NCI-H69 (cell line): ENCODE data around the gene MRPL34.
A peak's percentile ranks its signal among the peaks of the same experiment; 100 is the strongest.

ENCODE experiments used
- DNase-seq: peaks from one replicate; lab custom pipeline; 2025; lab: John Stamatoyannopoulos, UW

MRPL34 gene

GRCh38 chr19:17309965-17310461 is 4.3 kb downstream of the MRPL34 start:
- no peak for DNase-seq

- no peak for DNase-seq
Observed at GRCh38 chr19:17311455-17312188, 6.0 kb downstream of the MRPL34 start.

GRCh38 chr19:17312189-17313113 is 6.8 kb downstream of the MRPL34 start:
- no peak for DNase-seq

GRCh38 chr19:17314007-17314593 is 8.4 kb downstream of the MRPL34 start:
- no peak for DNase-seq

- no peak for DNase-seq
Observed at GRCh38 chr19:17318966-17319365, 13.3 kb downstream of the MRPL34 start.

GRCh38 chr19:17319473-17320238 is 14.0 kb downstream of the MRPL34 start:
- no peak for DNase-seq

GRCh38 chr19:17320435-17320834 is 14.8 kb downstream of the MRPL34 start:
- DNase-seq: no peak

- DNase-seq: no peak
Observed at GRCh38 chr19:17321655-17322489, 16.2 kb downstream of the MRPL34 start.

- DNase-seq: no peak
Observed at GRCh38 chr19:17322854-17323253, 17.2 kb downstream of the MRPL34 start.

- DNase-seq: no peak
Observed at GRCh38 chr19:17323300-17323963, 17.8 kb downstream of the MRPL34 start.

- DNase-seq: no peak
Observed at GRCh38 chr19:17323964-17324332, 18.3 kb downstream of the MRPL34 start.

- no peak for DNase-seq
Observed at GRCh38 chr19:17324357-17325114, 18.9 kb downstream of the MRPL34 start.

GRCh38 chr19:17325133-17325532 is 19.5 kb downstream of the MRPL34 start:
- DNase-seq: no peak

- DNase-seq: no peak
Observed at GRCh38 chr19:17325881-17326594, 20.4 kb downstream of the MRPL34 start.

- DNase-seq: no peak
Observed at GRCh38 chr19:17326595-17326966, 20.9 kb downstream of the MRPL34 start.

- no peak for DNase-seq
Observed at GRCh38 chr19:17327068-17327653, 21.5 kb downstream of the MRPL34 start.

- DNase-seq: peak; percentile 58
Observed at GRCh38 chr19:17327654-17328516, 22.2 kb downstream of the MRPL34 start.
